ENCODE data around the gene ARRB1. TPM values are rescaled to one million over a fixed set of nuclear protein-coding genes. Genes with fewer than 3 reads are reported as not detected.

ARRB1 gene
- total and polyA plus RNA-seq, 2 donors = 31.4 to 34.5 TPM

DNA sequence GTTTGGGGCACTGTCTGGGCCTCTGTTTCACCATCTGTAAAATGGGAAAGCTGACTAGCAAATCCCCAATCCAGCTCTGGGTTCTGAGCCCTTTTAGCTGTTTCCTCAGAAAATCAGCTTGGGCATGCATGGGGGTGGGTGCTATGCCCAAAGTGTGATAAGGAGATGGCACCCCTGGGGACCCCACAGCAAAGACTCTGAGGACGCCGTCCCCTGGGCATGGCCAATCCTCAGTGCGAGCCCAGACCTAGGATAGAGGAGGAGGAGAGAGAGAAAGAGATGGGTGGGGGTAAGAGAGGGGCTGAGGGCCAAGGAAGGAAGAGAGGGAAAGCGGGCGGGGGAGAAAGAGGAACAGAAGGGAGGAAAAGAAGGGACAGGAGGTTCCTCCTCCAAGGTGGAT is 79.1 kb downstream of the ARRB1 start:
- no peak overlapping the region for H3K27ac ChIP-seq (ENCODE audit: low read depth)
- WGBS = 94% methylated on average over 5 of the region's 5 CpGs
- H3K36me3 ChIP-seq (ENCODE audit: insufficient read depth) = no peaks in the 10 kb centered on the region

DNA sequence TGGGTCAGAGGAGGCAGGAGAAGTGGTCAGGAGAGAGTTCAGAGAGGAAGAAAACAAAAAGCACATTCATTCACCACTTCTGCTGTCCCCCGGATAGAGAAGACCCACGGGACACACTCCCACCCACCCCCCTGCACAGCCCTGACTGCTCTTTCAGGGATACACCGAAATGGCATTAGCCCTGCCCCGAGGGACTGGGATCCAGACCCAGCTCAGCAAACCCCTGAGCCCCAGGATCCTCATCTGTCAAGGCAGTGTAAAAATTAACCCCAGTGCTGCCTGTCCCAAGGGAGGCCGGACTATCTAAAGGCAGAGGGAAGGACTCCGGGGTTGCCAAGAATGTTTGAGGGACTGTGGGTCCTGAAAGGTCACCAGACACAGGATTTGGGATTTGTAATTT is 79.7 kb downstream of the ARRB1 start:
- no peak overlapping the region for H3K4me3 ChIP-seq (ENCODE audit: low read depth, low read length)
- H3K36me3 ChIP-seq (ENCODE audit: insufficient read depth) = no peaks in the 10 kb centered on the region
- no peak for DNase-seq (ENCODE audit: extremely low spot score)
- H3K4me1 ChIP-seq (ENCODE audit: insufficient read depth) = no peaks in the 10 kb centered on the region
- 74% methylated on average over 6 of the region's 6 CpGs for WGBS
- H3K27ac ChIP-seq (ENCODE audit: low read depth) = no peak overlapping the region

More for the DNA sequence above, 79.1 kb downstream of the ARRB1 start:
- no peak overlapping the region for H3K4me3 ChIP-seq (ENCODE audit: low read depth, low read length)
- no peaks in the 10 kb centered on the region for H3K4me1 ChIP-seq (ENCODE audit: insufficient read depth)
- no peak for DNase-seq (ENCODE audit: extremely low spot score)

DNA sequence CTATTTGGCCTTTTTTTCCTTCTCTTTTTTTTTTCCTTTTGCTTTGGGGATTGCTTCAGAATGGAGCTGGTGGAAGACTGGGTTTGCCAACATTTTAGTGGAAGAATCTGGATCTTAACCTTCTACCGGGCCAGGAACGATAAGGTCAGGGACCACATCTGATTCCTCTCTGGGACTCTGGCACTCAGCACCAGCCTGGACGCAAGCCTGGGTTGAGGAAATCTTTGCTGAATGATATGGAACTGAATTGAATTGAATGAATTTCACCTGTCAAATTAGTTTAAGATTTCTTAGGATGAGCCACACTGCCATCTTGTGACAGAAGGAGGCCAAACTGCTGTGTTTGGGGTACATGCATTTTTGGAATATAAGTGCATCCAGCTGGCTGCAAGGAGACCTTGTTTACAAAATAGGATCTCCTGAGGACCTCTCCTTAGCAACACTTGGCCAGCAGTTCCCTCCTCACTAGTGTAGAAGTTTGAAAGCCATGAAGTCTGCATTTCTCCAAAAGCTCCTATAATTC is 80.5 kb downstream of the ARRB1 start:
- no peak overlapping the region for H3K27ac ChIP-seq (ENCODE audit: low read depth)
- no peak overlapping the region for H3K4me3 ChIP-seq (ENCODE audit: low read depth, low read length)
- no peaks in the 10 kb centered on the region for H3K4me1 ChIP-seq (ENCODE audit: insufficient read depth)
- DNase-seq (ENCODE audit: extremely low spot score) = no peak
- 66% methylated on average over 3 of the region's 3 CpGs for WGBS
- no peaks in the 10 kb centered on the region for H3K36me3 ChIP-seq (ENCODE audit: insufficient read depth)

DNA sequence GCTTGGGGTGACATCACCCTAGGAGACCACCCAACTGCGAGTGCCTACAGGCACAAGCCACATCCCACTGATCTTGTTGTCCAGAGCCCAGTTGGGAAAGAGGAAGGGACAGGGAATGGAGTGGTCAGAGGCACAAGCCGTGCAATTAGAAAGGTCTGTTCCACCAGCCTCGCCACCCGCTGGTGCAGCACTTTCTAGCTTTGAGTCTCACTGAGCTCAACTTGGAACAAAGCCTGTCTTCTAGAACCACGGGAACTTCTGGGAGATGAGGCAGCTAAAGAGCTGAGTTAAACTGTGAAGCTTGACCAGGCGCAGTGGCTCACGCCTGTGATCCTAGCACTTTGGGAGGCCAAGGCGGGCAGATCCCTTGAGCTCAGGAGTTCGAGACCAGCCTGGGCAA is 81.6 kb downstream of the ARRB1 start:
- no peak for DNase-seq (ENCODE audit: extremely low spot score)
- H3K36me3 ChIP-seq (ENCODE audit: insufficient read depth) = no peaks in the 10 kb centered on the region
- WGBS = 90% methylated on average over 9 of the region's 9 CpGs
- H3K27ac ChIP-seq (ENCODE audit: low read depth) = no peak overlapping the region
- no peak overlapping the region for H3K4me3 ChIP-seq (ENCODE audit: low read depth, low read length)
- H3K4me1 ChIP-seq (ENCODE audit: insufficient read depth) = no peaks in the 10 kb centered on the region

DNA sequence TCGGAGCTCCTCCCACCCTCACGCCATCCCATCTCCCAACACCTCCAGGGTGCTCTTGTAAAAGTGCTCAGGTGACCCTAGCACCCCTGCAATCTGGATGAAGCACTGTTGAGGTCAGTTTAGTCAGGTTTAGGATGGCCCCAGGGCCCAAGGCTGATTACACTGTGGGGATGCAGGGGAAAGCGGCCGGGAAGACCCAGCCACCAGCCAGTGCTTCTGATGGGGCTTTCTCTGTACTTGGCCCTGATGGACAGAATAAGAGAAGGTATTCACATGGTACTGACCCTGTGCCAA is 82.1 kb downstream of the ARRB1 start:
- Histone ChIP-seq H3K27ac (ENCODE audit: low read depth) (no peak overlapping the region), H3K36me3 (ENCODE audit: insufficient read depth) (no peaks in the 10 kb centered on the region), H3K4me3 (ENCODE audit: low read depth, low read length) (no peak overlapping the region), H3K4me1 (ENCODE audit: insufficient read depth) (no peaks in the 10 kb centered on the region)
- 97% methylated on average over 4 of the region's 4 CpGs for WGBS
- no peak for DNase-seq (ENCODE audit: extremely low spot score)

DNA sequence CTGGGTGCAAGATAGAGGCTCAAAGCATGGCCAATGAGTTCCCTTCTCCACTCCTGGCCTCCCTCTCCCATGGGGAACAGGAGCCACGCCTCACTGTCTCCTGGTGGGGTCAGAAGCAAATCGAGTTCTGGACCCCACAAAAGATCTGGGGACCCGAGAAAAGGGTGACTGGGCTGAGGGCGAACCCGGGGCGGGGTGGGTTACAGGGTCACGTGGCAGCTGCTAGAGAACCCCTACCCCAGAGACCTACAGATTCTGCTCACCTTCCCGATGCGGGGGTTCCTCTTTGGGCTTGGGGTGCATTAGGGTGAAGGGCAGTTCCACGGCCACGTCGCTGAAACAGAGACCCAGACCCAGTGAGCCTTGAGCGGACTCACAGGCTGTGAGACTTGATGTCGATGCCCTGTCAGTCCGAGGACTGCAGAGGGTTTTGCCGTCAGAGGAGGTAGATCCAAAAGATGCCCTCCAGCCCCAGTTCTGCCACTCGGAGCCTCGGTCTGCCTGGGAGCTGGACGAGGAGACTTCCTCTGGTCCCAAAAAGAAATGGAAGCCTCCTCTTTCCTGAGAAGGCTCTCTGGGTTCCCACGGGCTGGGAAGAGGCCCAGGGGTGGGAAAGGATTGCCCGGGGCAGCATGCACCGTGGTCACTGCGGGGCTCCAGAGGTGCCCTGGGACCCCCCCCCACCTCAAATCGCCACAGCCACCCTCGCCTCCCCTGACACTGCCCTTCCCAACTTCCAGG is 82.7 kb downstream of the ARRB1 start:
- WGBS = 93% methylated on average over 25 of the region's 25 CpGs
- no peaks in the 10 kb centered on the region for H3K4me1 ChIP-seq (ENCODE audit: insufficient read depth)
- no peak overlapping the region for H3K27ac ChIP-seq (ENCODE audit: low read depth)
- H3K36me3 ChIP-seq (ENCODE audit: insufficient read depth) = no peaks in the 10 kb centered on the region
- H3K4me3 ChIP-seq (ENCODE audit: low read depth, low read length) = no peak overlapping the region
- DNase-seq (ENCODE audit: extremely low spot score) = no peak

DNA sequence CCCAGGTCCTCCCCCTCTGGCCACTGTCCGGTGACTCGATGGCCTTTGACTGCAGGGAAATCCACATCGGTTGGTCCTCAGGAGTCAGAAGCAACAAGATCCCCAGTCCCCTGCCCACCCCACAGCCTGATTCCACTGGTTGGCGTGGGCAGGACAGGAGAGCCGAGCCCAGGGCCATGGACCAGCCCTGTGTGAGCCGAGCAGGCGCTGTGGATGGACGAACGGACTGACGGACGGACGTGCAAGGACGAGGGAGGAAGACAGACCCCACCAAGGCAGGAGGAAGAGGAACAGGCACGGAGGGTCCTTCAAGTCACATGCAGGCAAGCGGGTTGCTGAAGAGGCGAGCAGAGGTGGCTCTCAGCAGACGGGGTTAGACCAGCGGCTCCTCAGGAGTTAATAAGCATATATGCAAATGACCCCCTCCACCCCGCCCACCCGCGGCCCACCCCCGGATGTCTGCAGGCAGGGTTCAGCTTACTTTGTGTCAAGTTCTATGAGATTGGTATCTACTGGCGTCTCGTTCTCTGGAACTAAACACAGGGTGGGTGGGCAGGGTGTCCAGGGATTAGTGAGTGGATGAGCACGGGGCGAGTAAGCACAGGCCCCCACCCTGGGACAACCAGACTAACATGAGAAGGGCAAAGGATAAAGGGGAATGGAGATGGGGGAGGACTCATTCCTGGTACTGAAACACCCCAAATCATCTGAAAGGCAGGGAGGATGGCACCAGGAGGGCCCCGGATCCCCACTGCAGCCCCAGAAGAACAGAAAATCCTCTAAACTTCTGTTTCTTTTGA is 84.1 kb downstream of the ARRB1 start:
- Histone ChIP-seq H3K27ac (ENCODE audit: low read depth) (no peak overlapping the region), H3K4me1 (ENCODE audit: insufficient read depth) (no peaks in the 10 kb centered on the region), H3K4me3 (ENCODE audit: low read depth, low read length) (no peak overlapping the region), H3K36me3 (ENCODE audit: insufficient read depth) (no peaks in the 10 kb centered on the region)
- DNase-seq (ENCODE audit: extremely low spot score) = no peak
- 76% methylated on average over 27 of the region's 27 CpGs for WGBS

DNA sequence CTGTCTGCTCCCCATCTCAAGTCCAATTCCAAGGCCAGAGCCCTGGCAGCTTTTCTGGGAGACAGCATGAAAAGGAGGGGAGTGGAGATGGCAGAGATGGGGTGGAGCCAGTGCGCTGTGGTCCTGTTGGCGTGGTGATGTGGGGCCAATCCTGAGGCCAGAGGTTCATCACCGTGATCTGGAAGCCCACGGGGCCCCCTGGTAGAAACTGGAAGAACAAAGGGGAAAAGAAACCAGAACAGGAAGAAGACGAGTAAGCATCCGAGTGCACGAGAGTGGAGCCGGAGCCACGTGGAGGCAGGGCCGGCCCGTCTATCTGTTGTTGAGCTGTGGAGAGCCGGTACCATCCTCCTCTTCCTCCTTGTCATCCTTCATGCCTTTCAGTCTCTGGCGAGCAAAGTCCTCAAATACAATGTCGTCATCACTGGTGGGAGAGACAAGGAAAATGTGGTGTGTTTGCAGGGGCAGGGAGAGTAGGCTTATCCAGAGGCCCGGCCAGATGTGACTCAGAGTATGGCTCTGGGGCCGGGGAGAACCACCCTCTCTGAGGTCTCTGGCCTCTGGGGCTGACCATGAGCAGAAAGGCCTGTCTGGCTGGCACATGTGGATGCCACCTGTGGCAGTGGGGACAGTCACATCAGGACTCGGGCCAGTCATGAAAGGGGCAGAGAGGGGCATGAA is 85.5 kb downstream of the ARRB1 start:
- H3K27ac ChIP-seq (ENCODE audit: low read depth) = no peak overlapping the region
- no peaks in the 10 kb centered on the region for H3K36me3 ChIP-seq (ENCODE audit: insufficient read depth)
- DNase-seq (ENCODE audit: extremely low spot score) = no peak
- no peak overlapping the region for H3K4me3 ChIP-seq (ENCODE audit: low read depth, low read length)
- 79% methylated on average over 17 of the region's 17 CpGs for WGBS
- no peaks in the 10 kb centered on the region for H3K4me1 ChIP-seq (ENCODE audit: insufficient read depth)

DNA sequence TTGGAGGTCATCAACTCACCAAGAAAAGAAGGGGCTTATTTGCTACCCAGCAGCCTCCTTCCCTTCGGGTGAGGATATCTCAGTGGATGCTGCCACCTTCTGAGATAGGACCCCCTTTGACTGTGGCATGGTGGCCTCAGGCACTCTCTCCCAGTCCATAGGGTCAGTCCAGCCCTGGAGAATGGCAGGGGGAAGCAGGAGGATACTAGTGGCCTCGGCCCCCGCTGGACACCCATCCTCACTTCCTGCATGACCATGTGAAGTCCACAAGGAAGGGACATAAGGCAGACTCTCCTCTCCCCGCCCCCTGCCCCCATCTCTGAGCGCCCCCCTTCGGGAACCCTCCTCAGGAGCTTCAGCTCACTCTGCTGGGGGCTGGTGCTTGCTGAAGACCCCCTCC is 86.5 kb downstream of the ARRB1 start:
- no peak for DNase-seq (ENCODE audit: extremely low spot score)
- Histone ChIP-seq H3K4me3 (ENCODE audit: low read depth, low read length) (no peak overlapping the region), H3K36me3 (ENCODE audit: insufficient read depth) (no peaks in the 10 kb centered on the region), H3K4me1 (ENCODE audit: insufficient read depth) (no peaks in the 10 kb centered on the region), H3K27ac (ENCODE audit: low read depth) (no peak overlapping the region)
- WGBS = 91% methylated on average over 6 of the region's 6 CpGs

DNA sequence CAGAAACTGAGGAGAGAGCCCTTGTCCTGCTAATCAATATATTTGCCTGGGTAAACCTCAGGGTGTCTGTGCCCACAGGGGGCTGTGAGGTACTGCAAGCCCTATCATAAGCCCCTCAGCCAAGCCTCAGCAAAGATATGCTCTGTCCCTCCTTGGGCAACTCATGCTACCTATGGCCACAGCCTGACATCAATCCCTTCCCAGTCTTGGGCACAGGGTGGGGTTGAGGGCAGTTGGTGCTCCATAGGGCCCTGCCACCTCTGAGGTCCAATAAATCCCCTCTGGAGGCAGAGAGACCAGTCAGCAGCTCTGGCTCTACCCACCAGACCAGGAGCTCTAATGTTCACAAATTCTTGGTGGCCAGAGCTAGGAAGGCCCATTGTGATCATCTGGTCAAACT is 87.1 kb downstream of the ARRB1 start:
- DNase-seq (ENCODE audit: extremely low spot score) = no peak
- no peak overlapping the region for H3K27ac ChIP-seq (ENCODE audit: low read depth)

DNA sequence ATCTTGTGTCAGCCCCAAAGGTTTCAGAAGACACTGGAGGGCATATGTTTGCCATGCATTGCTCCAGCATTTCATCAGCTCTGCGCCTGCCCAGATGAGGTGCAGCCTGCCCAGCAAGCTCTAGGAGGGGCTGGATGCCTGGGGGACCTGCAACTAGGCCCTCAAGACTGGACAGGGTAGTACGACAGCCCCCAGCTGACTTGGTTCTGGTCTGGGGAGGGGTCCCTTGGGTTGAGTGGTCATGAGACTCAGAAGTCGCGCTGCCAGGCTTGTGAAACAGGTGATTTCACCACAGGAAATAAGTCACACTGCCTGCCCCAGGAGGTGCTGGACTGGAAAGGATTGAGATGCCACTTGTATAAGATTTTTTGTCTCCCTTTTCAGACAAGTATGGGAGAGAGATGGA is 87.5 kb downstream of the ARRB1 start:
- no peak overlapping the region for H3K4me3 ChIP-seq (ENCODE audit: low read depth, low read length)
- DNase-seq (ENCODE audit: extremely low spot score) = no peak
- H3K4me1 ChIP-seq (ENCODE audit: insufficient read depth) = no peaks in the 10 kb centered on the region
- WGBS = 75% methylated on average over 4 of the region's 4 CpGs
- H3K27ac ChIP-seq (ENCODE audit: low read depth) = no peak overlapping the region
- no peaks in the 10 kb centered on the region for H3K36me3 ChIP-seq (ENCODE audit: insufficient read depth)

More for the DNA sequence above, 87.1 kb downstream of the ARRB1 start:
- H3K4me3 ChIP-seq (ENCODE audit: low read depth, low read length) = no peak overlapping the region
- no peaks in the 10 kb centered on the region for H3K4me1 ChIP-seq (ENCODE audit: insufficient read depth)
- H3K36me3 ChIP-seq (ENCODE audit: insufficient read depth) = no peaks in the 10 kb centered on the region

DNA sequence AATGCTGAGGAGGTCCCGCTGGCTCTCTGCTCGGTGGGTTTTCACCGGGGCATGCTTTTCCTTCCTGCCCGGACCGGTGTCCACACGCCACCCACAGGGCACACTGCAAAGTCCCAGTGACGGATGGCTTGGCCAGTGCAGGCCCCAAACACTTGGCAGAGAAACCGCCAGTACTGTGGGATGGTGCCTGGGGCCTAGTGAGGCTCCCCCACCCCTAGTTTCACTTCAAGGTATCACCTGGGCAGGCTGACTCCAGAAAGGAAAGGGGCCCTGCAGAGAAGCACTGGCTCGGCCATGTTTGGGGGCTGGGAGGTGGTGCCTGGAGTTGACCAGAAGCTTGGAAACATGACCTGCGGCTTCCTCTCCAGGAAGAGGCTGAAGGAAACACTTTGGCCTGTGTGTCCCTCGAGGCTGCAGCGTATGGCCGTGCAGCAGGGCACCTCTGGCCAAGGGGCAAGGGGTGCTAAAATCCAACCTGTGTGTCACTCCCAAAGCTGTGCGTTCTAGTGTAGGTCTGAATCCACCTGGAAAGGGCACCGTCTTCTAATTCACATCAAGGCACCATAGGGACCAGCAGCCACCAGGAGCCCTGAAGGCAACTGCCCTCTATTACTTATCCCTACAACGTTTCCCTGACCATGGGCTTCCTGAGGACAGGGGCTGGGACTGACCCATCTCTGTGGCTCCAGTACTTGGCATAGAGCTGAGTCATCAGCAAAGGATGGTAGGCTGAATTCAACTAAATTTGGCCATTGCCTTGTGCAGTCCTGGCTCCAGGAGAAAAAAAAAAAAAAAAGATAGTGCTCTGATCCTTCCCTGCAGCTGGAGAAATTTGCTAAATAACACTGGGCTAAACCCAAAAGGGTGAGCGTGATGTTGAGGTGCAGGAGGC is 88.3 kb downstream of the ARRB1 start:
- H3K4me3 ChIP-seq (ENCODE audit: low read depth, low read length) = no peak overlapping the region
- no peak for DNase-seq (ENCODE audit: extremely low spot score)
- WGBS = 71% methylated on average over 17 of the region's 17 CpGs
- no peaks in the 10 kb centered on the region for H3K36me3 ChIP-seq (ENCODE audit: insufficient read depth)
- no peak overlapping the region for H3K27ac ChIP-seq (ENCODE audit: low read depth)
- no peaks in the 10 kb centered on the region for H3K4me1 ChIP-seq (ENCODE audit: insufficient read depth)

DNA sequence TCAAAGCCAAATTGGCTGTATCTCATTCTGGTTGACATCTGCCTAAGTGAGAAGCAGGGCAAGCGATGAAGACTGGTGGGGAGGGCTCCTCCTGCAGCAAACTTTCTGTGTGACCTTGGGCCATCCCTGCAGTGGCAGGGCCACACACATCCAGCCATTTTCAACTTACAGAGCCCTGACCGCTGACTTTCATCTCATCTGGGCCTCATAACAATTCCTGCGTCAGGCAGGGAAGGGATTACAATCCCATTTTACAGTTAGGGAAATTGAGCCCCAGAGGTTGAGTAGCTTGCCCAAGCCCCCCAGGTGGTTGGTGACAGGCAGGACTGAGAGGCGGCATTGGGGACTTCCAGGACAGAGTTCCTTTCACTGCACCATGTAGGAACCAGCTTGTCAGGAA is 89.0 kb downstream of the ARRB1 start:
- H3K4me1 ChIP-seq (ENCODE audit: insufficient read depth) = no peaks in the 10 kb centered on the region
- no peaks in the 10 kb centered on the region for H3K36me3 ChIP-seq (ENCODE audit: insufficient read depth)
- no peak overlapping the region for H3K4me3 ChIP-seq (ENCODE audit: low read depth, low read length)
- WGBS = 90% methylated on average over 4 of the region's 4 CpGs
- no peak overlapping the region for H3K27ac ChIP-seq (ENCODE audit: low read depth)
- DNase-seq (ENCODE audit: extremely low spot score) = no peak

All from urinary bladder (tissue), 4 donors.